GM23248 (cell line): ENCODE results near the gene ZPBP. TPM values are rescaled to one million over a fixed set of nuclear protein-coding genes. Genes with fewer than 3 reads are reported as not detected.

Experiments used
- DNase-seq: peaks from one replicate; pipeline ENCODE4 v3.0.0-alpha.2; 2015
- H2AFZ ChIP-seq: fragments of 200-600 bp; sonication (generic); 2 replicates; pipeline ENCODE4 v1.6.1; 2016; ENCODE audit warnings: antibody characterized with exemption
- H3F3A ChIP-seq: fragments of 200-600 bp; sonication (generic); 2 replicates; pipeline ENCODE4 v1.6.1; 2016; ENCODE audit warnings: mild to moderate bottlenecking, antibody characterized with exemption, mixed run types; ENCODE audit not compliant: insufficient read depth
- H3K27ac ChIP-seq: fragments of 200-600 bp; sonication (generic); 2 replicates; pipeline ENCODE4 v1.5.1; 2016; ENCODE audit warnings: mild to moderate bottlenecking
- H3K27me3 ChIP-seq: fragments of 200-600 bp; sonication (generic); replicated peaks from 2 replicates; pipeline ENCODE4 v1.6.1; 2016; ENCODE audit warnings: mild to moderate bottlenecking; ENCODE audit not compliant: insufficient read depth
- H3K36me3 ChIP-seq: fragments of 200-600 bp; sonication (generic); 2 replicates; pipeline ENCODE4 v1.6.1; 2016; ENCODE audit warnings: low read depth, mild to moderate bottlenecking
- H3K4me1 ChIP-seq: fragments of 200-600 bp; sonication (generic); 2 replicates; pipeline ENCODE4 v1.6.1; 2016; ENCODE audit warnings: mild to moderate bottlenecking; ENCODE audit not compliant: insufficient read depth
- H3K4me2 ChIP-seq: fragments of 200-600 bp; sonication (generic); one replicate; pipeline ENCODE4 v1.6.1; 2016; ENCODE audit warnings: mild to moderate bottlenecking; ENCODE audit not compliant: unreplicated experiment
- H3K4me3 ChIP-seq: fragments of 200-600 bp; sonication (generic); 2 replicates; pipeline ENCODE4 v1.5.1; 2016; ENCODE audit warnings: mild to moderate bottlenecking
- H3K79me2 ChIP-seq: fragments of 200-600 bp; sonication (generic); 2 replicates; pipeline ENCODE4 v1.6.1; 2016; ENCODE audit warnings: mild to moderate bottlenecking; ENCODE audit not compliant: insufficient read depth
- H3K9ac ChIP-seq: fragments of 200-600 bp; sonication (generic); 2 replicates; pipeline ENCODE4 v1.6.1; 2016; ENCODE audit warnings: mild to moderate bottlenecking
- H3K9me2 ChIP-seq: fragments of 200-600 bp; sonication (generic); 2 replicates; pipeline ENCODE4 v1.6.1; 2016; ENCODE audit warnings: mixed run types, mild to moderate bottlenecking, moderate library complexity; ENCODE audit not compliant: insufficient read depth
- H3K9me3 ChIP-seq: fragments of 200-600 bp; sonication (generic); one replicate; pipeline ENCODE4 v1.6.1; 2017; ENCODE audit warnings: low read depth
- H4K20me1 ChIP-seq: fragments of 200-600 bp; sonication (generic); 2 replicates; pipeline ENCODE4 v1.6.0; 2016; ENCODE audit not compliant: insufficient read depth
- EZH2 ChIP-seq: fragments of 200-600 bp; sonication (generic); IDR thresholded peaks from 2 replicates; pipeline ENCODE4 v1.6.1; 2018; ENCODE audit warnings: antibody characterized with exemption, mild to moderate bottlenecking; ENCODE audit not compliant: insufficient read depth, poor library complexity, severe bottlenecking
- EZH2phosphoT487 ChIP-seq: fragments of 200-600 bp; sonication (generic); IDR thresholded peaks from 2 replicates; pipeline ENCODE4 v1.6.1; 2018; ENCODE audit warnings: antibody characterized with exemption, moderate library complexity, mild to moderate bottlenecking, low read depth; ENCODE audit not compliant: insufficient read depth
- WGBS, 2 experiments: methylation state at CpG; one replicate each; pipeline ENCODE4 v1.1.6; 2015 to 2017; ENCODE audit warnings: low lambda C conversion rate in 2 of 2, low coverage in 1 of 2; ENCODE audit errors: missing lambda C conversion rate in 2 of 2; 5-methylcytosine and 5-hydroxymethylcytosine counted together
- in situ Hi-C: fragments of 300-500 bp; cut with MboI; formaldehyde crosslinking; loops from 2 replicates; pipeline ENCODE4 v1.15.0; 2020
- polyA plus RNA-seq: library from polyadenylated mRNA; unstranded; fragments of >200 nt; fragmentation: Nextera tagmentation; extraction: Ambion mirVana; gene quantifications from 2 replicates; pipeline ENCODE4 v1.2.1, GENCODE V29; 2016
- total RNA-seq: library from RNA; depleted of rRNA; stranded (reverse); fragments of >200 nt; shearing (Covaris generic); gene quantifications from 2 replicates; pipeline ENCODE4 v1.2.3, GENCODE V29; 2014

The ZPBP gene
- total and polyA plus RNA-seq, 2 experiments from 2014 or later, result not detected

DNA sequence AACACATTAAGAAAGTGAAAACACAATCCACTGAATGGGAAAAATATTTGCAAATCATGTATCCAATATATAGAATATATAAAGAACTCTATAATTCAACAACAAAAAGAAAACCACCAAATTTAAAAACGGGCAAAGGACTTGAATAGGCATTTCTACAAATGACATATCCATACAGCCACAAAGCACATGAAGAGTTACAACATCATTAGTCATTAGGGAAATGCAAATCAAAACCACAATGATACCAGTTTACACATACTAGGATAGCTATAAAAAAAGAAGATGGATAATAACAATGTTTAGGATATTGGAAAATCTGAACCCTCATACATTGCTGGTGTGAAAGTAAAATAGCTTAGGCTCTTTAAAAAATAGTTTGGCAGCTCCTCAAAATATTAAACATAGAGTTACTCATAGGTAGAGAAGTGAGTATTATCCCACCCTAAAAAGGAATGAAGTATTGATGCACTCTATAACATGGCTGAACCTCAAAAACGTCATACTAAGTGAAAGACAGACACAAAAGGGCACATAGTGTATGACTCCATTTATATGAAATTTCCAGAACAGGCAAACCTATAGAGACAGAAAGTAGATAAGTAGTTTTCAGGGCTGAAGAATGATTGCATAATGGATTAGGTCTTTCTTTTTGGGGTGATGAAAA is 4.5 kb downstream of the ZPBP start:
- in situ Hi-C loops, result no loop called here
- Histone ChIP-seq H3K27ac (no peak overlapping the region), H3K9me3 (no peaks in the 10 kb centered on the region), H3K4me2 (no peak overlapping the region), H3K4me1 (no peaks in the 10 kb centered on the region), H3K9me2 (no peaks in the 10 kb centered on the region), H3K4me3 (no peak overlapping the region), H3F3A (no peaks in the 10 kb centered on the region), H3K27me3 (peaks cover 2% of the 10 kb centered on the region; the same call in 1 of the 2 replicates), H3K9ac (no peak overlapping the region), H3K79me2 (no peaks in the 10 kb centered on the region), H4K20me1 (no peaks in the 10 kb centered on the region), H3K36me3 (no peaks in the 10 kb centered on the region), H2AFZ (no peak overlapping the region)
- no peak for DNase-seq
- TF ChIP-seq EZH2 (no peak), EZH2phosphoT487 (no peak)
- WGBS, 2 experiments, result 0 to 2% methylated on average over 2 of the region's 2 CpGs

DNA sequence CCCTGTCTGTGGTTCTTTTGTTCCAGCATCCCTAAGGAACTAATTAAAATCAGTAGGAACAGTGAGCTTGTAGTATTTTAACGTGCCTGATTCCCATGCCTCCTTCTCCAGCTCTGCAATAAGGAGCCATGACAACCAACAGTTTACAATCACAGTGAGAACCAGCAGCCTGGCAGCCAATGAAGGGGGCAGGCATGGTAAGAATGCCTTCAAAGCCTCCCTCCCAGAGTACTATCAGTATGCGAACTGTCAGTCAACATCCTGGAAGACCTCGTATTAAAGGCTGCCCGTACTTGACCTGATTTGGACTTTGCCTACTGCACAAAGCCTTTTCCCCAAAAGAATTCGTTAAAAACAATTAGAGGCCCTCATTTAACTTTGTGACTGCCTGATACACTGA is 7.7 kb downstream of the ZPBP start:
- TF ChIP-seq EZH2phosphoT487, result no peak
- no peak for TF ChIP-seq EZH2
- Histone ChIP-seq H4K20me1 (no peaks in the 10 kb centered on the region), H3K4me3 (no peak overlapping the region), H3K27me3 (no peaks in the 10 kb centered on the region), H2AFZ (no peak overlapping the region), H3K9me3 (no peaks in the 10 kb centered on the region), H3K27ac (no peak overlapping the region), H3K36me3 (no peaks in the 10 kb centered on the region), H3K4me2 (no peak overlapping the region), H3K4me1 (no peaks in the 10 kb centered on the region), H3F3A (no peaks in the 10 kb centered on the region), H3K9me2 (no peaks in the 10 kb centered on the region), H3K9ac (no peak overlapping the region), H3K79me2 (no peaks in the 10 kb centered on the region)
- WGBS, 2 experiments, result 16 to 28% methylated on average over 5 of the region's 5 CpGs
- DNase-seq, result no peak
- in situ Hi-C loops, result no loop called here

DNA sequence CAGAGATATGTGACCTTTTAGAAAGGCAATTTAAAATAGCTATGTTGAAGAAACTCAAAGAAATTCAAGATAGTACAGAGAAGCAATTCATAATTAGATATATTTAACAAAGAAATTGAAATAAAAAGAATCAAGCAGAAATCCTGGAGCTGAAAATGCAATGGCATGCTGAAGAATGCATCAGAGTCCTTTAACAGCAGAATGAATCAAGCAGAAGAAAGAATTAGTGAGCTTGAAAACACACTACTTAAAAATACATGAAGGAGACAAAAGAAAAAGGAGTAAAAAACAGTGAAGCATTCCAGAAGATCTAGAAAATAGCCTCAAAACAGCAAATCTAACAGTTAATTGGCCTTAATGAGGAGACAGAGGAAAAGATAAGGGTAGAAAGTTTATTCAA is 20.0 kb downstream of the ZPBP start:
- DNase-seq, result no peak
- no peaks in the 10 kb centered on the region for H3K36me3 ChIP-seq
- no peak overlapping the region for H2AFZ ChIP-seq
- no peaks in the 10 kb centered on the region for H3F3A ChIP-seq
- peaks cover 6% of the 10 kb centered on the region; the same call in 1 of the 2 replicates for H3K4me1 ChIP-seq
- H3K9ac ChIP-seq, result no peak overlapping the region
- in situ Hi-C loops, result no loop called here
- H3K4me3 ChIP-seq, result no peak overlapping the region
- TF ChIP-seq EZH2 (no peak), EZH2phosphoT487 (no peak)
- no peaks in the 10 kb centered on the region for H3K79me2 ChIP-seq
- H3K27me3 ChIP-seq, result no peaks in the 10 kb centered on the region
- no peaks in the 10 kb centered on the region for H4K20me1 ChIP-seq
- no peaks in the 10 kb centered on the region for H3K9me2 ChIP-seq
- H3K9me3 ChIP-seq, result no peaks in the 10 kb centered on the region
- no peak overlapping the region for H3K27ac ChIP-seq
- no peak overlapping the region for H3K4me2 ChIP-seq

DNA sequence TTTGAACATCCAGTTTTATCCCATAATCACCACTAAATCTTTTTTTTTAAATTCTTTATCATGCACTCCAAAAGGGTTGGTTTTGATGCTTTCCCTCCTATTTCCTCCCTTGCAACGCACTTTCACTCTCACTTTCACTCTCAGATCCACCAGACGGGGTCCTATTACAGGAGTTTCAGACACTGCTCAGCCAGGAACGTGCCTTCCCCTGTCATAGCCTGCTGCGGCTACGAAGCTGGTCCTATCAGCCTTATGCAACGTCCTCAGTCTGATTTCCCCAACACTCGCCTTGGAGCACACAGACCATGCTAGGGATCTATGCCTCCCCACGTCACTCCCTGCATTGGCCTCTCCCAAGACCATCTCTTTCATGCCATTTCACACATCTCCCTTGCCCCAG is 23.4 kb downstream of the ZPBP start:
- in situ Hi-C loops, result no loop called here
- DNase-seq, result peak; percentile 57
- Histone ChIP-seq H2AFZ (peak overlapping the region; percentile 89), H3K36me3 (no peaks in the 10 kb centered on the region), H3K4me2 (peak overlapping the region; percentile 97), H4K20me1 (no peaks in the 10 kb centered on the region), H3F3A (no peaks in the 10 kb centered on the region), H3K9me2 (no peaks in the 10 kb centered on the region), H3K79me2 (no peaks in the 10 kb centered on the region), H3K27ac (no peak overlapping the region), H3K27me3 (no peaks in the 10 kb centered on the region), H3K4me3 (peak overlapping the region; percentile 75), H3K9ac (peak overlapping the region; percentile 74; the same call in 1 of the 2 replicates), H3K4me1 (peaks cover 6% of the 10 kb centered on the region; the same call in 1 of the 2 replicates), H3K9me3 (no peaks in the 10 kb centered on the region)
- 1% methylated on average over 7 to 8 of the region's 8 CpGs for WGBS, 2 experiments
- no peak for TF ChIP-seq EZH2phosphoT487
- no peak for TF ChIP-seq EZH2
